Left hindlimb (tissue), 1 donor: ENCODE measurements around the gene PTGDS.

Source experiments
- DNase-seq: peaks from one replicate; pipeline ENCODE4 v3.0.0-alpha.2; 2018

The PTGDS gene

GRCh38 chr9:136946228-136947027 lies 30.9 kb upstream of the PTGDS start:
- no peak for DNase-seq

DNA sequence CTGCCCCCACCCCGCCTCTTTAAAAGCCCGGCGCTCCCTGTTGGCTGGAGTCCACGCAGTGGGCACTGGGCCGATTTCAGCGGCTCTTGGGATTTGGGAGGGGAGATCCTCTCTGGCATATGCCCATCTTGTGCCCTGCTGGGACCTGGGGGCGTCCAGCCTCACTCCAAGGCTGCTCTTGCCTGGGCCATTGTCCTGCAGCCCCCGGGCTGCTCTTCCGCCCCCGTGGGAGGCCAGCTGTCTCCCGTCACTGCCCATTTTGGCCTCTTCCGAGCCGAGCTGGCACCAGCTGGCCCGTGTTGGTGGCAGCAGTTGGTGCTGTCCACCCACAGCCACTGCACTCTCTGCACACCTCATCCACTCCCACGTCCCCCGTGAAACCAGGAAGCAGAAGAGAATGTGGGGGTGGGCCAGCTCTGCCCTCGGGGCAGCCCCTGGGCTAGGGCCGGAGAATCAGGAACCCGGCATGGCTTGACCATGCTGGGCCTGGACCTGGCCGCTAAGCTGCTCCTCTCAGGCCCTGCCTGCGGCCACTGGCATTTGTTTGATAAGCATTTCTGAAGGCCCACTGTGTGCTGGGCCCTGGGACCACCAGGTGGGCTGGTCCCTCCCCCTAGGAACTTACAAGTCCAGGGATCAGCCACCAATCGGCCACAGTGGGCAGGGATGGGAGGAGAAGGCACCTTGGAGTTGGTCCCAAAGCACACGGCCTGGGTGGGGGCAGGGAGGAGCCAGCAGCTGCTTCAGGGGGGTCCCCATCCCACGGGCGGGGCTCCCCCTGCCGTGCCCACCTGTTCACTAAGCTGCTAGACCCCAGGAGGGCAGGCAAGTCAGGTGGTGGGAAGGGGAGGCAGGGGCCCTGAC lies 30.0 kb upstream of the PTGDS start:
- no peak for DNase-seq

DNA sequence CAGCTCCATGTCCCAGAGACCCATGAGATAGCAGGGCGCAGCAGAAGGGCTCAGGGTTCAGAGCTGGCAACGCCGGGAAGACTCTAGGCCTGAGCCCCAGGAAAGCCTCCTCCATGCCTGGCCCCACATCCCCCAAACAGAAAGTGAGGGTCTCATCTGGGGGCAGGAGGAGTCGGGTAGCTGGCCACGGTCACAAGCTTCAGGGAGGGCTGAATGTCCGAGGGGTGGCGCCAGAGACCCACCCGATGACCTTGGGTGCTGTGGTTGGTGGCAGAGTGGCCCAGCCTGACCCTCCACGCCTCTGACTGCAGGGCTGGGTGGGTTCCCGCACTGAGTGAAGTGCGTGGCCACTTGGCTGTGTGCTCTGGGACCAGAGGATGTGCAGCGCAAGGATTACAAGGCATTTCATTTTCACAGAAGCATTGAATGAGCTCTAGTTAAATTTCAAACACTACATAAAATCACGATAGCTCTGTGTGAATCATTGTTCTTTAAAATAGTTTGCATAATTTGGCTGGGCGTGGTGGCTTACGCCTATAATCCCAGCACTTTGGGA lies 29.3 kb upstream of the PTGDS start:
- DNase-seq = no peak

GRCh38 chr9:136949239-136949816 lies 28.0 kb upstream of the PTGDS start:
- no peak for DNase-seq

DNA sequence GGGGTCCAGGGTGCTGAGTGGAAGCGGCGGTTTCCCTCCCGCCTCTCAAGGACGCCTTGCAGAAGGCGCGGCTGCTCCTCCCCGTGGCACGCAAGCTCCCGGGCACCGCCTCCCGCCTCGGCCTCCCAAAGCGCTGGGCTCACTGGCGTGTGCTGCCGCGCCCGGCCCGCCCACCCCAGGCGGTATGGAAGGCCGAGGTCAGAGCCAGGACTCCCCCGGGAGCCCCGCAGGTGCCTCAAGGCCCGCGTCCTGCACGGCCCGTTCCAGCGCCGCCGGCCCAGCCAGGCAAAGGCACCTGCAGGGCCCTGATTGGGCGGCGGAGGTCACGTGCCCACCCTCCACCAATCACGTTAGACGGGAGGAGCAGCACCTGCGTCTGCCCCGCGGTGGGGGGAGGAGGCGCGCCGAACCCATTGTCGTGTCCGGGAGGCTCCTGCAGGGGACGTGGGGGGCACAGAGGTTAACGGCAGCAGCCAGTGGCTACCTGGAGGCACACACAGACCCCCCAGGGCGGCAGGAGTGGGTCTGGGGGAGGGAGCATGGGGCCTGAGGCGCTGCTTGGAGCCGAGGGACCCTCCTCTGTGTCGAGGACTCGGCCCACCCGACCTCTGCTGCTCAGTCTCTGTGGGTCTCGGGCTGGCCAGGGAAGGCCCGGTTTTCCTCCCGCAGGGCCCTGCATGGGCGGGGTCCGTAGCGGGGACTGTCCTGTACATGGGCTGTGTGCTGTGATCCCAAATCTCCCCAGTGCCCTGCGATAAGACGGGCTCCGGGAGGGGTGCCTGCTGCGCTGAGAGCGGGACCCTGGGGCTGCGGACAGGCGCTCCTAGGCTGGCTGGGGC lies 27.3 kb upstream of the PTGDS start:
- DNase-seq = peak; percentile 88

GRCh38 chr9:136950656-136951276 lies 26.5 kb upstream of the PTGDS start:
- no peak for DNase-seq

GRCh38 chr9:136951541-136952320 lies 25.6 kb upstream of the PTGDS start, which contains the start of gene LCN12:
Gene LCN12 (plus strand): TSS chr9:136952273. CDS start chr9:136952328, 55 bp downstream.
- no peak for DNase-seq

GRCh38 chr9:136952321-136952850 lies 24.9 kb upstream of the PTGDS start:
- no peak for DNase-seq

- no peak for DNase-seq
Observed at GRCh38 chr9:136952876-136953770, 24.2 kb upstream of the PTGDS start.

GRCh38 chr9:136953771-136954269 lies 23.5 kb upstream of the PTGDS start:
- no peak for DNase-seq

GRCh38 chr9:136954270-136955083 lies 22.8 kb upstream of the PTGDS start:
- DNase-seq = no peak

- DNase-seq = no peak
Observed at GRCh38 chr9:136955202-136955942, 21.9 kb upstream of the PTGDS start.

DNA sequence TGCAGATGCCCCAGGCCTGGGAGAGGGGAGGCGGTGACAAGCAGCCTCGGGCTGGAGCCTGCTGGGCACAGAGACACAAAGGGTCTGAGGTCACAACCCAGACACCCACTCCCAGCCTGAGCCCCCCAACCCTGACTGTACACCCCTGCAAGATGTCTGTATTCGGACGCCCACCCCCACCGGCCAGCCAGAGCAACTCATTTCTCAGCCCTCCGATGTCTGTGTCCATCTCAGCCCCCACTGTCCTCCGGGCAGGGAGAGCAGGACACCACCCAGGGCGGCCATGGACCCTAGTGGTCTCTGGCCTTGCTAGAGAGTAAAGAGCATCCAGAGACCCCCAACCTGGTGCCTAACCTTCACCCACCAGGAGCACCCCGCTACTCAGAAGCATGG lies 21.4 kb upstream of the PTGDS start:
- no peak for DNase-seq

DNA sequence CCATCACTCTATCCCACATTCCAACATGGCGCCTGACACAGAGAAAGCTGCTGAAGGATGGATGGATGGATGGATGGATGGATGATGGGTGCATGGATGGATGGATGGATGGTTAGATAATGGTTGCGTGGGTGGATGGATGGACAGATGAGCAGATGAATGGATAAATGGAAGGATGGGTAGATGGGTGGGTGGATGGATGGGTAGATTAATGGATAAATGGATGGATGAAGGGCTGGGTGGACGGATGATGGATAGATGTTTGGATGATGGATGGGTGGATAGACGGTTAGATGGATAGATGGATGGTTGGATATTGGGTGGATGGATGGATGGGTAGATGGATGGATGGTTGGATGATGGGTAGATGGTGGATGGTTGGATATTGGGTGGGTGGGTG lies 20.7 kb upstream of the PTGDS start:
- DNase-seq = no peak

- DNase-seq = no peak
Observed at GRCh38 chr9:136957461-136957860, 19.8 kb upstream of the PTGDS start.

GRCh38 chr9:136957901-136958300 lies 19.4 kb upstream of the PTGDS start:
- DNase-seq = no peak

- no peak for DNase-seq
Observed at GRCh38 chr9:136958473-136958872, 18.8 kb upstream of the PTGDS start.
